ENCODE results near the gene MPPE1. TPM values are rescaled to one million over a fixed set of nuclear protein-coding genes. Genes with fewer than 3 reads are reported as not detected.
"Not testable (repeated sequence)": the region's sequence is repeated elsewhere in the genome, so short reads cannot be mapped to it uniquely, and the experiment has no call there.

The MPPE1 gene
- total RNA-seq, 2 experiments from 2014 or later, result 21.7 to 22.4 TPM

DNA sequence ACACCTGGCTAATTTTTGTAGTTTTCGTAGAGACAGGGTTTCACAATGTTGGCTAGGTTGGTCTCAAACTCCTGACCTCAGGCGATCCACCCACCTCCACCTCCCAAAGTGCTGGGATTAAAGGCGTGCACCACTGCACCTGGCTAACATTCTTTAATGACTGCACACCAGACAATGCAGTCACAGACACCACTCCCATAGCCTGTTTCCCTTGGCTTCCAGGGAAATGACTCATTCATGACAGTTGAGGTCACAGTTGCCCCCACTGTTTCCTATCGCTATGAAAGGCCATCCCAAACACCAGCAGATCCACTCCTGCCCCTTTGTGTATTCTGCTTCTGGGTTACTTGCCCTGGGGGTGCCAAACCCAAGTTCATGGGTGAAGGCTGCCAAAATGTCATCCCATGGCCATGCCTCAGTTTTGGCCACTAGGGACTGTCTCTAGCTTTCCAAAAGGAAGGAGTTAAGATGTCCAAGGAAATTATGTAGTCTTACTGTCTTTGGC is 48.2 kb downstream of the MPPE1 start:
- no peaks in the 10 kb centered on the region for H3K27me3 Mint-ChIP-seq
- intact Hi-C loops (cut with micrococcal nuclease), result no loop called here
- peaks cover 1% of the 10 kb centered on the region for H3K36me3 Mint-ChIP-seq (ENCODE audit: low read depth)
- peaks cover 11% of the 10 kb centered on the region for H3K4me1 Mint-ChIP-seq (ENCODE audit: low read depth)
- no peaks in the 10 kb centered on the region for H3K9me3 Mint-ChIP-seq
- POLR2A ChIA-PET, result no interaction called here
- CTCF ChIA-PET, result interaction anchor here (1.1 kb wide), 1 partner anchor 33 kb away, joined by 3 read pairs; no protein-coding TSS in a partner anchor
- no peak overlapping the region for H3K27ac Mint-ChIP-seq
- no peak overlapping the region for H3K4me3 Mint-ChIP-seq
- no peak for TF ChIP-seq CTCF (IDR thresholded peaks at IDR 0.05)
- peak; percentile 17 for DNase-seq
- ATAC-seq, result peak; percentile 73

- intact Hi-C loops (cut with micrococcal nuclease), result no loop called here
- H3K4me1 Mint-ChIP-seq (ENCODE audit: low read depth), result peaks cover 14% of the 10 kb centered on the region
- H3K36me3 Mint-ChIP-seq (ENCODE audit: low read depth), result peaks cover 1% of the 10 kb centered on the region
- no peaks in the 10 kb centered on the region for H3K9me3 Mint-ChIP-seq
- ChIA-PET CTCF (no interaction called here), POLR2A (interaction anchor here (0.6 kb wide), 1 partner anchor 22 kb away, joined by 3 read pairs; no protein-coding TSS in a partner anchor)
- DNase-seq (no peak), ATAC-seq (no peak)
- H3K27me3 Mint-ChIP-seq, result no peaks in the 10 kb centered on the region
- peak overlapping the region; percentile 45 for H3K27ac Mint-ChIP-seq
- H3K4me3 Mint-ChIP-seq, result no peak overlapping the region
- no peak for TF ChIP-seq CTCF (IDR thresholded peaks at IDR 0.05)
Observed at GRCh38 chr18:11859282-11859830, 48.8 kb downstream of the MPPE1 start.

DNA sequence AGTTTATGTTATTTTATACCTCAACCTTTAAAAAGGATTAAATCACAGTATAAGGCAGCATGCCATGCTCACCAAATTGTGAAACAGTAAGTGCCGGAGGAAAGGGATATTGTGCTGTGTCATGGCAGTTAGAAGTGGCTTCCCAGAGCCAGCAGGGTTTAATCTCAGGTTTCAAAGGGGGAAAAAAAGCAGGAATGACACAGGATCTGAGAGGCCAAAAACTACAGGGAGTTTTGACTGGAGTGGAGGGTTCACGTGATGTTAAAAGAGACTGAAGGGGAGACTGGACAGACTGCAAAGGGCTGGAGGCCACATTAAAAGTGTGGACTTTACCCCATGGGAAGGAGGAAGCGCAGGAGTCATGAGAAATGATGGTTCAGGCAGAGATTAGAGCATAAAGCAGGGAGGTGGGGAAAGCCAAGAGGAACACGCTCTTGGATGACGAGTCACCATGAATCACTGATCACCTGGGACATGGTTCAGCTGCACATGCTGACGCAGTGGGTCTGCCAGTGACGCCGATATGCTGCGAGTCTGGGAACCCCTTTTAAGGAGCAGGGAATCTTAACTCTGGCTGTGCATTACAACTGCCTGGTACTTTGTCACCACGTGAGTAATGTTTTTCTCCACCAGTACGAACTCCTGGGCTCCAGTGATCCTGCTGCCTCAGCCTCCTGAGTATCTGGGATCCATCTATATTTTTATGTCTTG is 50.8 kb downstream of the MPPE1 start:
- intact Hi-C loops (cut with micrococcal nuclease), result no loop called here
- Mint-ChIP-seq H3K4me3 (no peak overlapping the region), H3K36me3 (ENCODE audit: low read depth) (peaks cover 5% of the 10 kb centered on the region), H3K27ac (no peak overlapping the region), H3K4me1 (ENCODE audit: low read depth) (peaks cover 24% of the 10 kb centered on the region), H3K27me3 (no peaks in the 10 kb centered on the region), H3K9me3 (no peaks in the 10 kb centered on the region)
- ATAC-seq, result no peak
- ChIA-PET CTCF (no interaction called here), POLR2A (no interaction called here)
- TF ChIP-seq CTCF (IDR thresholded peaks at IDR 0.05), result no peak
- DNase-seq, result no peak

DNA sequence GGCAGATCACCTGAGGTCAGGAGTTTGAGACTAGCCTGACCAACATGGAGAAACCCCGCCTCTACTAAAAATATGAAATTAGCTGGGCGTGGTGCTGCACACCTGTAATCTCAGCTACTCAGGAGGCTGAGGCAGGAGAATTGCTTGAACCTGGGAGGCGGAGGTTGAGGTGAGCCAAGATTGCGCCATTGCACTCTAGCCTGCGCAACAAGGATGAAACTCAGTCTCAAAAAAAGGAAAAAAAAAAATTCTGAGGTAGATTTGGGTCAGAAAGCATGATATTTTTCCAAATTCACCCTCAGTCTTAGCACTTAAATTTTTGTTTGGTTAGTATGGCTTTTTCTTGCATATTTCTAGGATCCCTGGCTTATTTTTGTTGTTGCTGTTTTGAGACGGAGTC is 53.6 kb downstream of the MPPE1 start:
- peaks cover 13% of the 10 kb centered on the region for H3K36me3 Mint-ChIP-seq (ENCODE audit: low read depth)
- peaks cover 25% of the 10 kb centered on the region for H3K4me1 Mint-ChIP-seq (ENCODE audit: low read depth)
- H3K27me3 Mint-ChIP-seq; DNase-seq; ATAC-seq; H3K9me3 Mint-ChIP-seq; H3K27ac Mint-ChIP-seq; CTCF ChIA-PET; intact Hi-C loops (cut with micrococcal nuclease); H3K4me3 Mint-ChIP-seq: not testable (repeated sequence)
- POLR2A ChIA-PET, result interaction anchor here (0.5 kb wide), 1 partner anchor 578 kb away, joined by 3 read pairs; no protein-coding TSS in a partner anchor

DNA sequence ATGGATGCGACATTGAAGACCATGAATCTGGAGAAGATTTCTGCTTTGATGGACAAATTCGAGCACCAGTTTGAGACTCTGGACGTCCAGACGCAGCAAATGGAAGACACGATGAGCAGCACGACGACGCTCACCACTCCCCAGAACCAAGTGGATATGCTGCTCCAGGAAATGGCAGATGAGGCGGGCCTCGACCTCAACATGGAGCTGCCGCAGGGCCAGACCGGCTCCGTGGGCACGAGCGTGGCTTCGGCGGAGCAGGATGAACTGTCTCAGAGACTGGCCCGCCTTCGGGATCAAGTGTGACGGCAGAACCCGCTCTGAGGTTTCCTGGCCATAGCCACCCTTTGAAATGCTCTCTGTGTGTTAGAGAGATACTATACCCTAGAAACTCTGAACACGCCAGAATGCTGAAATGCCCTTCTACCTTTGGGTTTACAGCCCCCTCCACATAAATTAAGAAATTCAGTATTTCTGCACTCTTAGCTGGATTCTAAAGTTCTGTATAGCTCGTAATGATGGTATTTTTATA is 56.2 kb downstream of the MPPE1 start:
- Mint-ChIP-seq H3K27me3 (no peaks in the 10 kb centered on the region), H3K9me3 (no peaks in the 10 kb centered on the region), H3K4me1 (ENCODE audit: low read depth) (peaks cover 25% of the 10 kb centered on the region), H3K27ac (peak overlapping the region; percentile 98), H3K36me3 (ENCODE audit: low read depth) (peaks cover 13% of the 10 kb centered on the region), H3K4me3 (peak overlapping the region; percentile 93)
- CTCF ChIA-PET, result no interaction called here
- no peak for TF ChIP-seq CTCF (IDR thresholded peaks at IDR 0.05)
- DNase-seq (peak; percentile 67), ATAC-seq (peak; percentile 38)
- intact Hi-C loops (cut with micrococcal nuclease), result loop anchor here (2.0 kb wide), 1 partner anchor 57 kb away; the partner anchor contains the start of gene MPPE1
- POLR2A ChIA-PET, result interaction anchor here (1.0 to 1.4 kb wide), 2 partner anchors 37 to 56 kb away, joined by 3 to 4 read pairs; partner anchors contain the start of gene MPPE1

Data from activated CD8-positive, alpha-beta T cell treated with anti-CD3 and anti-CD28 coated beads for 36 hours (primary cell).